Panc1 (cell line): Measurements from ENCODE around the gene DST. TPM values are rescaled to one million over a fixed set of nuclear protein-coding genes. Genes with fewer than 3 reads are reported as not detected.

Source experiments
- ATAC-seq: fragments of 200-7000 bp; cut with Tn5 transposase; 2 replicates; pipeline ENCODE4 v1.9.1; 2020; ENCODE audit warnings: mild to moderate bottlenecking, moderate library complexity
- BruUV-seq: library from RNA; stranded (reverse); fragments of 400-500 nt; replicated peaks from 2 replicates; lab custom pipeline; 2021; lab: Mats Ljungman, UMichigan
- CTCF ChIA-PET: fragments of 300-600 bp; sonication (Branson Sonifier 250); formaldehyde crosslinking; loops from one replicate; lab custom pipeline; 2022; ENCODE audit warnings: antibody characterized with exemption; lab: Charles Lee
- POLR2A ChIA-PET: fragments of 300-600 bp; sonication (Branson Sonifier 250); formaldehyde crosslinking; loops from one replicate; lab custom pipeline; 2022; ENCODE audit warnings: antibody characterized with exemption; lab: Charles Lee
- DNase-seq: peaks from one replicate; pipeline ENCODE4 v3.0.0-alpha.2; 2010; ENCODE audit warnings: low read depth, low spot score
- H3K27ac ChIP-seq: 2 replicates; pipeline ENCODE4 v1.5.1; 2011; ENCODE audit warnings: mild to moderate bottlenecking, low read length, inconsistent platforms
- H3K27me3 ChIP-seq: fragments of 200-500 bp; sonication (Bioruptor generic); 2 replicates; pipeline ENCODE4 v1.6.0; 2014; ENCODE audit warnings: low read length, inconsistent platforms; ENCODE audit not compliant: control insufficient read depth, insufficient read depth
- H3K36me3 ChIP-seq: fragments of 200-500 bp; sonication (Bioruptor generic); 2 replicates; pipeline ENCODE4 v1.5.1; 2014; ENCODE audit warnings: inconsistent platforms, mild to moderate bottlenecking, low read length, moderate library complexity; ENCODE audit not compliant: control insufficient read depth, insufficient read depth
- H3K4me1 ChIP-seq: 2 replicates; pipeline ENCODE4 v1.5.1; 2011; ENCODE audit warnings: inconsistent platforms, mild to moderate bottlenecking, low read length, moderate library complexity; ENCODE audit not compliant: control insufficient read depth, insufficient read depth
- H3K4me3 ChIP-seq, 2 experiments: 2 replicates each; pipeline ENCODE4 v1.5.1; 2011 to 2012; ENCODE audit warnings: low read depth in 2 of 2, low read length in 2 of 2, mild to moderate bottlenecking in 2 of 2, inconsistent platforms in 1 of 2, moderate library complexity in 1 of 2
- H3K9me3 ChIP-seq: fragments of 200-500 bp; sonication (Bioruptor generic); 2 replicates; pipeline ENCODE4 v1.5.1; 2014; ENCODE audit warnings: low read depth, mild to moderate bottlenecking, inconsistent platforms, low read length, moderate library complexity; ENCODE audit not compliant: control insufficient read depth, insufficient read depth
- POLR2AphosphoS5 ChIP-seq: IDR thresholded peaks from 2 replicates; pipeline ENCODE4 v1.6.1; 2012; ENCODE audit warnings: mild to moderate bottlenecking, low read depth, low read length, moderate library complexity
- SIN3A ChIP-seq: IDR thresholded peaks from 2 replicates; pipeline ENCODE4 v1.6.1; 2012; ENCODE audit warnings: low read depth, mild to moderate bottlenecking, low read length, moderate library complexity, borderline replicate concordance; ENCODE audit not compliant: insufficient read depth
- TCF7L2 ChIP-seq: IDR thresholded peaks from 2 replicates; pipeline ENCODE4 v1.6.1; 2011; ENCODE audit warnings: mild to moderate bottlenecking, low read depth, low read length, inconsistent platforms
- in situ Hi-C: cut with HindIII; loops from 2 replicates; pipeline ENCODE4 v1.10.0; 2016; ENCODE audit warnings: low sequenced_read_pairs, low pct_unique_long_range_greater_than_20kb
- intact Hi-C: fragments of 100-400 bp; cut with micrococcal nuclease; formaldehyde crosslinking; loops from one replicate; pipeline ENCODE4 v1.10.0; 2022; ENCODE audit not compliant: unreplicated experiment
- total RNA-seq: library from RNA; stranded (reverse); gene quantifications from one replicate; pipeline ENCODE4 v1.2.1, GENCODE V29; 2021; ENCODE audit not compliant: unreplicated experiment
- TF ChIP-seq, protein P1 (sequence below), 2 experiments: IDR thresholded peaks; 2 replicates each; pipeline ENCODE4 v1.6.1; 2011 to 2012; ENCODE audit warnings: low read depth in 2 of 2, control low read depth in 1 of 2, low read length in 1 of 2, mild to moderate bottlenecking in 1 of 2, moderate library complexity in 1 of 2; ENCODE audit not compliant: insufficient read depth in 1 of 2
- TF ChIP-seq, protein P2 (sequence below): fragments of 450-650 bp; IDR thresholded peaks from 2 replicates; pipeline ENCODE4 v1.5.1; 2017; ENCODE audit warnings: mild to moderate bottlenecking

DST gene
- total RNA-seq, 1 experiment from 2014 or later, result 230 TPM

DNA sequence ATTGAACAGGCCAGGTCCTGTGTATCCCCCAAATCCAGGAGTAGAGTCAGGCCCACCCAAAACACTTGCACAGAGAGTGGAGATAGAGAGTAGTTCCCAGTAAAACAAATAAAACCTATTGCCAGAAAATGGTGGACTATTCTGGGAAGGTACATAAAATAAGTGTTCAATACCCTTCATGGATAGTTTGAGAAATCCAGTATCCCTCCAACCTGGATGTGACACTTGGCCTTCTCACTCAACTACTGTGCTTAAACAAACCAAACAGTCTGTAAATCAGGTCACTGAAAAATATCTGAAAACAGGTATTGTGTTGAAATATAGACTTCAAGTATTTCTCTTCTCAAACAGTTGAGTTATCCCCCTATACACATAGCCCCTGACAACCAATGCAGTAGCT lies 233.7 kb downstream of the DST start:
- no peak for ATAC-seq
- Histone ChIP-seq H3K4me3 (no peak overlapping the region), H3K9me3 (no peaks in the 10 kb centered on the region), H3K27me3 (peaks cover 3% of the 10 kb centered on the region; the same call in 1 of the 2 replicates), H3K4me1 (no peaks in the 10 kb centered on the region), H3K27ac (no peak overlapping the region), H3K36me3 (no peaks in the 10 kb centered on the region)
- in situ Hi-C loops (no loop called here), intact Hi-C loops (no loop called here)
- TF ChIP-seq TCF7L2, result no peak
- TF ChIP-seq SIN3A, result no peak
- TF ChIP-seq POLR2AphosphoS5, result no peak
- TF ChIP-seq, protein P1, sequence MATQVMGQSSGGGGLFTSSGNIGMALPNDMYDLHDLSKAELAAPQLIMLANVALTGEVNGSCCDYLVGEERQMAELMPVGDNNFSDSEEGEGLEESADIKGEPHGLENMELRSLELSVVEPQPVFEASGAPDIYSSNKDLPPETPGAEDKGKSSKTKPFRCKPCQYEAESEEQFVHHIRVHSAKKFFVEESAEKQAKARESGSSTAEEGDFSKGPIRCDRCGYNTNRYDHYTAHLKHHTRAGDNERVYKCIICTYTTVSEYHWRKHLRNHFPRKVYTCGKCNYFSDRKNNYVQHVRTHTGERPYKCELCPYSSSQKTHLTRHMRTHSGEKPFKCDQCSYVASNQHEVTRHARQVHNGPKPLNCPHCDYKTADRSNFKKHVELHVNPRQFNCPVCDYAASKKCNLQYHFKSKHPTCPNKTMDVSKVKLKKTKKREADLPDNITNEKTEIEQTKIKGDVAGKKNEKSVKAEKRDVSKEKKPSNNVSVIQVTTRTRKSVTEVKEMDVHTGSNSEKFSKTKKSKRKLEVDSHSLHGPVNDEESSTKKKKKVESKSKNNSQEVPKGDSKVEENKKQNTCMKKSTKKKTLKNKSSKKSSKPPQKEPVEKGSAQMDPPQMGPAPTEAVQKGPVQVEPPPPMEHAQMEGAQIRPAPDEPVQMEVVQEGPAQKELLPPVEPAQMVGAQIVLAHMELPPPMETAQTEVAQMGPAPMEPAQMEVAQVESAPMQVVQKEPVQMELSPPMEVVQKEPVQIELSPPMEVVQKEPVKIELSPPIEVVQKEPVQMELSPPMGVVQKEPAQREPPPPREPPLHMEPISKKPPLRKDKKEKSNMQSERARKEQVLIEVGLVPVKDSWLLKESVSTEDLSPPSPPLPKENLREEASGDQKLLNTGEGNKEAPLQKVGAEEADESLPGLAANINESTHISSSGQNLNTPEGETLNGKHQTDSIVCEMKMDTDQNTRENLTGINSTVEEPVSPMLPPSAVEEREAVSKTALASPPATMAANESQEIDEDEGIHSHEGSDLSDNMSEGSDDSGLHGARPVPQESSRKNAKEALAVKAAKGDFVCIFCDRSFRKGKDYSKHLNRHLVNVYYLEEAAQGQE (IDR thresholded peaks at IDR 0.05; ENCODE audit: insufficient read depth in 1 of 2, low read depth in 2 of 2, low read length in 1 of 2), result no peak
- TF ChIP-seq, protein P2, sequence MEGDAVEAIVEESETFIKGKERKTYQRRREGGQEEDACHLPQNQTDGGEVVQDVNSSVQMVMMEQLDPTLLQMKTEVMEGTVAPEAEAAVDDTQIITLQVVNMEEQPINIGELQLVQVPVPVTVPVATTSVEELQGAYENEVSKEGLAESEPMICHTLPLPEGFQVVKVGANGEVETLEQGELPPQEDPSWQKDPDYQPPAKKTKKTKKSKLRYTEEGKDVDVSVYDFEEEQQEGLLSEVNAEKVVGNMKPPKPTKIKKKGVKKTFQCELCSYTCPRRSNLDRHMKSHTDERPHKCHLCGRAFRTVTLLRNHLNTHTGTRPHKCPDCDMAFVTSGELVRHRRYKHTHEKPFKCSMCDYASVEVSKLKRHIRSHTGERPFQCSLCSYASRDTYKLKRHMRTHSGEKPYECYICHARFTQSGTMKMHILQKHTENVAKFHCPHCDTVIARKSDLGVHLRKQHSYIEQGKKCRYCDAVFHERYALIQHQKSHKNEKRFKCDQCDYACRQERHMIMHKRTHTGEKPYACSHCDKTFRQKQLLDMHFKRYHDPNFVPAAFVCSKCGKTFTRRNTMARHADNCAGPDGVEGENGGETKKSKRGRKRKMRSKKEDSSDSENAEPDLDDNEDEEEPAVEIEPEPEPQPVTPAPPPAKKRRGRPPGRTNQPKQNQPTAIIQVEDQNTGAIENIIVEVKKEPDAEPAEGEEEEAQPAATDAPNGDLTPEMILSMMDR, result no peak
- ChIA-PET POLR2A (no interaction called here), CTCF (no interaction called here)
- no peak for DNase-seq
- no TSS peak for BruUV-seq
